ENCODE measurements around the gene SHE. TPM values are rescaled to one million over a fixed set of nuclear protein-coding genes. Genes with fewer than 3 reads are reported as not detected.

The SHE gene
- total RNA-seq, 1 experiment from 2014 or later, result not detected

DNA sequence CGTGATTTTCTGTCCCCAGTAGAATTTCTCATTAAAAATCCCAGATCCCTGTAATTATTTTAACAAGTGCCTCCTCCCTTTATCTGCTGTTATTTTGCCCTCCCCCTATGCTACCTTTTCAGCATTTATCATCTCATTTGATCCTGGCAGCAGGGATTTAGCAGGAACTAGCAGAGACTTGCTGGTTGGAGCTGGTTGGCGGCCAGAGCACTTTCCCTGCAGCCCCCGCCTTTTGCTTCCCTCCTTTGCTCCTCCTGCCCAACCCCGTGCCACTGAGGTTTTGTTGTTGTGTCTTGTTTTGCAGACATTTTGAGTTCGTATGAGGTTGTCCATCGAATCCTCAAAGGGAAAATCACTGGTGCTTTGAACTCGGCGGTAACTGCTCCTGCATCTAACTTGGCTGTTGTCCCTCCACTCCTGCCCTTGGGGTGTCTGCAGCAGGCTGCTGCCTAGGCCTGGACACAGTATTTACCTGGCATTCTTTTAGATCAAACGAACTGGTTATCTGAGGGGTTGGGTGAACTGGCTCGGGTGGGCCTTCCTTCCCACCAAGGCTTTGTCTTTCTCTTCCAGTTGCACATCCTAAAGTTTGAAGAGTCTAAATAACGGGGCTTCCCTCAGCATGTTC lies 45.0 kb upstream of the SHE start:
- H2AFZ ChIP-seq (ENCODE audit: low read depth, low read length, poor library complexity, severe bottlenecking), result no peak overlapping the region
- no peaks in the 10 kb centered on the region for H4K20me1 ChIP-seq (ENCODE audit: insufficient read depth)
- CTCF ChIA-PET, result interaction anchor here (0.6 to 2.8 kb wide), 26 partner anchors 8 to 538 kb away, joined by 3 to 62 read pairs (median 4); partner anchors contain the start of genes ATP8B2, IL6R, PBXIP1 and UBE2Q1
- H3K79me2 ChIP-seq (ENCODE audit: insufficient read depth, low read length), result no peaks in the 10 kb centered on the region
- RAD21 ChIA-PET (ENCODE audit: low non-redundant PET in 1 of 2, low total read pairs in 2 of 2, uncharacterized antibody in 2 of 2, unreplicated experiment in 2 of 2), result interaction anchor here (0.6 to 1.7 kb wide), 9 partner anchors 8 to 194 kb away, joined by 3 to 13 read pairs (median 3); no protein-coding TSS in a partner anchor
- intact Hi-C loops (cut with micrococcal nuclease), result loop anchor here (10.0 kb wide), 3 partner anchors 192 to 362 kb away; partner anchors contain the start of genes AQP10 and ATP8B2
- H3K9me2 ChIP-seq (ENCODE audit: insufficient read depth), result no peaks in the 10 kb centered on the region
- no peak overlapping the region for H3K4me2 ChIP-seq (ENCODE audit: low read length)
- POLR2A ChIA-PET, result interaction anchor here (0.6 kb wide), 1 partner anchor 793 kb away, joined by 5 read pairs; no protein-coding TSS in a partner anchor
- DNase-seq (ENCODE audit: low read depth, low spot score) (no peak), ATAC-seq (no peak)
- no peak overlapping the region for H3K9ac ChIP-seq (ENCODE audit: low read length)
- no peak overlapping the region for H3K4me3 ChIP-seq (replicated peaks in 1 of 2; ENCODE audit: low read depth in 1 of 2, low read length in 2 of 2)
- H3K27me3 ChIP-seq (ENCODE audit: insufficient read depth, low read length), result 0 out of 2 replicates have a peak, but pooled peaks cover 4% of the 10 kb centered on the region
- no peak overlapping the region for H3K27ac ChIP-seq (ENCODE audit: low read depth, low read length)
- peaks cover 0 to 10% of the 10 kb centered on the region in 2 experiments; a peak in 2 of 4 replicates for H3K4me1 ChIP-seq (ENCODE audit: control insufficient read depth in 1 of 2, insufficient read depth in 2 of 2, low read length in 2 of 2)
- no TSS peak for BruUV-seq (replicated peaks)
- peaks cover 27 to 33% of the 10 kb centered on the region in 2 experiments; a peak in 3 of 4 replicates for H3K36me3 ChIP-seq (ENCODE audit: control insufficient read depth in 1 of 2, insufficient read depth in 2 of 2, low read length in 2 of 2)
- H3K9me3 ChIP-seq (ENCODE audit: control insufficient read depth in 1 of 2, insufficient read depth in 1 of 2, low read depth in 1 of 2, low read length in 2 of 2), result no peaks in the 10 kb centered on the region
- TF ChIP-seq YY1 (IDR thresholded peaks at IDR 0.05; ENCODE audit: extremely low read depth, insufficient replicate concordance, low read depth, low read length) (no peak), EZH2phosphoT487 (IDR thresholded peaks at IDR 0.05; ENCODE audit: borderline replicate concordance) (no peak), POLR2A (IDR thresholded peaks at IDR 0.05; ENCODE audit: borderline replicate concordance, extremely low read depth, insufficient read depth, insufficient read length) (no peak), ZFX (IDR thresholded peaks at IDR 0.05) (no peak), RAD21 (IDR thresholded peaks at IDR 0.05; ENCODE audit: low read depth) (no peak), FOSL1 (IDR thresholded peaks at IDR 0.05; ENCODE audit: low read depth) (no peak), EGR1 (IDR thresholded peaks at IDR 0.05; ENCODE audit: low read depth) (no peak), SRF (IDR thresholded peaks at IDR 0.05; ENCODE audit: low read depth) (no peak), SP1 (IDR thresholded peaks at IDR 0.05; ENCODE audit: low read depth) (no peak)
- TF ChIP-seq, protein P1, sequence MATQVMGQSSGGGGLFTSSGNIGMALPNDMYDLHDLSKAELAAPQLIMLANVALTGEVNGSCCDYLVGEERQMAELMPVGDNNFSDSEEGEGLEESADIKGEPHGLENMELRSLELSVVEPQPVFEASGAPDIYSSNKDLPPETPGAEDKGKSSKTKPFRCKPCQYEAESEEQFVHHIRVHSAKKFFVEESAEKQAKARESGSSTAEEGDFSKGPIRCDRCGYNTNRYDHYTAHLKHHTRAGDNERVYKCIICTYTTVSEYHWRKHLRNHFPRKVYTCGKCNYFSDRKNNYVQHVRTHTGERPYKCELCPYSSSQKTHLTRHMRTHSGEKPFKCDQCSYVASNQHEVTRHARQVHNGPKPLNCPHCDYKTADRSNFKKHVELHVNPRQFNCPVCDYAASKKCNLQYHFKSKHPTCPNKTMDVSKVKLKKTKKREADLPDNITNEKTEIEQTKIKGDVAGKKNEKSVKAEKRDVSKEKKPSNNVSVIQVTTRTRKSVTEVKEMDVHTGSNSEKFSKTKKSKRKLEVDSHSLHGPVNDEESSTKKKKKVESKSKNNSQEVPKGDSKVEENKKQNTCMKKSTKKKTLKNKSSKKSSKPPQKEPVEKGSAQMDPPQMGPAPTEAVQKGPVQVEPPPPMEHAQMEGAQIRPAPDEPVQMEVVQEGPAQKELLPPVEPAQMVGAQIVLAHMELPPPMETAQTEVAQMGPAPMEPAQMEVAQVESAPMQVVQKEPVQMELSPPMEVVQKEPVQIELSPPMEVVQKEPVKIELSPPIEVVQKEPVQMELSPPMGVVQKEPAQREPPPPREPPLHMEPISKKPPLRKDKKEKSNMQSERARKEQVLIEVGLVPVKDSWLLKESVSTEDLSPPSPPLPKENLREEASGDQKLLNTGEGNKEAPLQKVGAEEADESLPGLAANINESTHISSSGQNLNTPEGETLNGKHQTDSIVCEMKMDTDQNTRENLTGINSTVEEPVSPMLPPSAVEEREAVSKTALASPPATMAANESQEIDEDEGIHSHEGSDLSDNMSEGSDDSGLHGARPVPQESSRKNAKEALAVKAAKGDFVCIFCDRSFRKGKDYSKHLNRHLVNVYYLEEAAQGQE (IDR thresholded peaks at IDR 0.05; ENCODE audit: low read depth), result no peak
- TF ChIP-seq, protein P2, sequence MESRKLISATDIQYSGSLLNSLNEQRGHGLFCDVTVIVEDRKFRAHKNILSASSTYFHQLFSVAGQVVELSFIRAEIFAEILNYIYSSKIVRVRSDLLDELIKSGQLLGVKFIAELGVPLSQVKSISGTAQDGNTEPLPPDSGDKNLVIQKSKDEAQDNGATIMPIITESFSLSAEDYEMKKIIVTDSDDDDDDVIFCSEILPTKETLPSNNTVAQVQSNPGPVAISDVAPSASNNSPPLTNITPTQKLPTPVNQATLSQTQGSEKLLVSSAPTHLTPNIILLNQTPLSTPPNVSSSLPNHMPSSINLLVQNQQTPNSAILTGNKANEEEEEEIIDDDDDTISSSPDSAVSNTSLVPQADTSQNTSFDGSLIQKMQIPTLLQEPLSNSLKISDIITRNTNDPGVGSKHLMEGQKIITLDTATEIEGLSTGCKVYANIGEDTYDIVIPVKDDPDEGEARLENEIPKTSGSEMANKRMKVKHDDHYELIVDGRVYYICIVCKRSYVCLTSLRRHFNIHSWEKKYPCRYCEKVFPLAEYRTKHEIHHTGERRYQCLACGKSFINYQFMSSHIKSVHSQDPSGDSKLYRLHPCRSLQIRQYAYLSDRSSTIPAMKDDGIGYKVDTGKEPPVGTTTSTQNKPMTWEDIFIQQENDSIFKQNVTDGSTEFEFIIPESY (IDR thresholded peaks at IDR 0.05; ENCODE audit: extremely low read depth, insufficient replicate concordance, low read length), result no peak
- TF ChIP-seq, protein P3, sequence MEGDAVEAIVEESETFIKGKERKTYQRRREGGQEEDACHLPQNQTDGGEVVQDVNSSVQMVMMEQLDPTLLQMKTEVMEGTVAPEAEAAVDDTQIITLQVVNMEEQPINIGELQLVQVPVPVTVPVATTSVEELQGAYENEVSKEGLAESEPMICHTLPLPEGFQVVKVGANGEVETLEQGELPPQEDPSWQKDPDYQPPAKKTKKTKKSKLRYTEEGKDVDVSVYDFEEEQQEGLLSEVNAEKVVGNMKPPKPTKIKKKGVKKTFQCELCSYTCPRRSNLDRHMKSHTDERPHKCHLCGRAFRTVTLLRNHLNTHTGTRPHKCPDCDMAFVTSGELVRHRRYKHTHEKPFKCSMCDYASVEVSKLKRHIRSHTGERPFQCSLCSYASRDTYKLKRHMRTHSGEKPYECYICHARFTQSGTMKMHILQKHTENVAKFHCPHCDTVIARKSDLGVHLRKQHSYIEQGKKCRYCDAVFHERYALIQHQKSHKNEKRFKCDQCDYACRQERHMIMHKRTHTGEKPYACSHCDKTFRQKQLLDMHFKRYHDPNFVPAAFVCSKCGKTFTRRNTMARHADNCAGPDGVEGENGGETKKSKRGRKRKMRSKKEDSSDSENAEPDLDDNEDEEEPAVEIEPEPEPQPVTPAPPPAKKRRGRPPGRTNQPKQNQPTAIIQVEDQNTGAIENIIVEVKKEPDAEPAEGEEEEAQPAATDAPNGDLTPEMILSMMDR (IDR thresholded peaks at IDR 0.05 in 2 of 3, conservative IDR thresholded peaks at IDR 0.05 in 1 of 3; ENCODE audit: borderline replicate concordance in 1 of 3, insufficient read depth in 1 of 3, low read depth in 2 of 3, low read length in 2 of 3), result no peak
- TF ChIP-seq, protein P4, sequence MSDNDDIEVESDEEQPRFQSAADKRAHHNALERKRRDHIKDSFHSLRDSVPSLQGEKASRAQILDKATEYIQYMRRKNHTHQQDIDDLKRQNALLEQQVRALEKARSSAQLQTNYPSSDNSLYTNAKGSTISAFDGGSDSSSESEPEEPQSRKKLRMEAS (IDR thresholded peaks at IDR 0.05), result no peak
- TF ChIP-seq, protein P5, sequence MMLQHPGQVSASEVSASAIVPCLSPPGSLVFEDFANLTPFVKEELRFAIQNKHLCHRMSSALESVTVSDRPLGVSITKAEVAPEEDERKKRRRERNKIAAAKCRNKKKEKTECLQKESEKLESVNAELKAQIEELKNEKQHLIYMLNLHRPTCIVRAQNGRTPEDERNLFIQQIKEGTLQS (IDR thresholded peaks at IDR 0.05), result no peak
